ENCODE measurements around the gene BDKRB2. TPM values are rescaled to one million over a fixed set of nuclear protein-coding genes. Genes with fewer than 3 reads are reported as not detected.

Gene BDKRB2
- total RNA-seq, result under 0.01 and 0.29 TPM in 2 replicates

- peak within 1 kb of the TSS; percentile 52 for H3K4me3 ChIP-seq (ENCODE audit: low read depth, low read length)
- peak; percentile 26 for DNase-seq (ENCODE audit: low read depth)
- TF ChIP-seq, protein P1, sequence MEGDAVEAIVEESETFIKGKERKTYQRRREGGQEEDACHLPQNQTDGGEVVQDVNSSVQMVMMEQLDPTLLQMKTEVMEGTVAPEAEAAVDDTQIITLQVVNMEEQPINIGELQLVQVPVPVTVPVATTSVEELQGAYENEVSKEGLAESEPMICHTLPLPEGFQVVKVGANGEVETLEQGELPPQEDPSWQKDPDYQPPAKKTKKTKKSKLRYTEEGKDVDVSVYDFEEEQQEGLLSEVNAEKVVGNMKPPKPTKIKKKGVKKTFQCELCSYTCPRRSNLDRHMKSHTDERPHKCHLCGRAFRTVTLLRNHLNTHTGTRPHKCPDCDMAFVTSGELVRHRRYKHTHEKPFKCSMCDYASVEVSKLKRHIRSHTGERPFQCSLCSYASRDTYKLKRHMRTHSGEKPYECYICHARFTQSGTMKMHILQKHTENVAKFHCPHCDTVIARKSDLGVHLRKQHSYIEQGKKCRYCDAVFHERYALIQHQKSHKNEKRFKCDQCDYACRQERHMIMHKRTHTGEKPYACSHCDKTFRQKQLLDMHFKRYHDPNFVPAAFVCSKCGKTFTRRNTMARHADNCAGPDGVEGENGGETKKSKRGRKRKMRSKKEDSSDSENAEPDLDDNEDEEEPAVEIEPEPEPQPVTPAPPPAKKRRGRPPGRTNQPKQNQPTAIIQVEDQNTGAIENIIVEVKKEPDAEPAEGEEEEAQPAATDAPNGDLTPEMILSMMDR (conservative IDR thresholded peaks at IDR 0.05; ENCODE audit: low read depth, low read length), result no peak
Observed at GRCh38 chr14:96204151-96205058, at the start of gene BDKRB2. Gene BDKRB2, plus strand, starts transcription at chr14:96204839. Its CDS starts 32,269 bp downstream, at chr14:96237108.

DNA sequence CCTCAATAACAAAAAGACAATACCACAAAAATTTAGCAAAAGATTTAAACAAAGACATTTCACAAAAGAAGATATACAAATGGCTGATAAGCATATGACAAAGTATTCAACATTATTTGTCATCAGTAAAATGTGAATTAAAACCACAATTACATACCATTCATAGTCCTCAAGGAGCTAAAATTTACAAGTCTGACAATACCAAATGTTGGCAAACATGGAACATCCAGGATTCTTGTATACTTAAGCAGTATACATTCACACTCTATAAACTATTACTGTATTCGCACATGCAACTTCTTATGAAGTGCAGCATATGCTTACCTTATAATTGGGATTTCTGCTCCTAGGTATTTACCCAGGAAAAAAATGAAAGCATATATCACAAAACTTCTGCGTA, 49.7 kb upstream of the BDKRB2 start:
- DNase-seq (ENCODE audit: low read depth), result no peak
- TF ChIP-seq, protein P1 (conservative IDR thresholded peaks at IDR 0.05; ENCODE audit: low read depth, low read length), result no peak
- no peak overlapping the region for H3K4me3 ChIP-seq (ENCODE audit: low read depth, low read length)

DNA sequence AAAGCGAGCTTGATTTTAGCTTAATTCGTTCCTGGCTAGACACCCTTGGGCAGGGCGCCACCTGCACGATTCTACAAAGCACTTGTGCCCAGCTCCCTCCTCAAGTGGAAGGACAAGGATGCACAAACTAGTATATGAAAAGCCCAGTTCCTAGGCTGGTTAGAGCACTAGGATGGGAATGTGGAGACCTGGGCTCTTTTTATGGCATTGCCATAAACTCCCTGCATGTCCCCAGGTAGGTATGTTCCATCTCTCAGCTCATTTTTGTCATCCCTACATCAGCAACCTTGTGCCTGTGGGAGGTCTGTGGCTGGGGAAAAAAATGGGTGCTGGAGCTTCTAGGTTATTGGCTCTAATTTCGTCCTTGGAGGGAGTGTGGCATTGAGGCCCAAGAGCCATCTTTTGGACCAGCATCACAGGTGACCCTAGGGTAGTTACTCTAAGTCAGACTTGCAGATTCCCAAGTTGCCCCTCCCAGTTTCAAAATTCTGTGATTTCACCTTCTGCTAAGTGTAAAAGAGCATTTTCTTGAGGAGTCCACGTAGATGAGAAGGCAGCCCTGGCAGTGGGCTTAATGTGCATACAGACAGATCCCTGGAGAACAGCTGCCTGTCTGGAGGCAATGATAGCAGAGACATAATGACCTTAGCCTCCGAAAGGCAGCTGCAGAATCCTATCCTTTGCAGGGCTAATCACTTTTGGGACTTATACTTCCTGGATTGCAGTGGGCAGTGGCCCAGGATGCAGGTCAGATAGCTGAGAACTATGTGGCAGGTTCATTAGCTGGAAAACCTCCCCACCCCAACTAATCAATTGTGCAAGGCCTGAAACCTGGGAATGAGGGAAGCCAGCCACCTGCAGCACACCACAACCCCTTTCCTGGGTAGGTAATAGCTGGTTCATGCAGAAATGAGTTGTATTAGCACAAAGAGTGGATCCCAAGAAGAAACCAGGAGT, 47.6 kb upstream of the BDKRB2 start:
- no peak overlapping the region for H3K4me3 ChIP-seq (ENCODE audit: low read depth, low read length)
- DNase-seq (ENCODE audit: low read depth), result no peak
- TF ChIP-seq, protein P1 (conservative IDR thresholded peaks at IDR 0.05; ENCODE audit: low read depth, low read length), result no peak

- no peak for DNase-seq (ENCODE audit: low read depth)
- H3K4me3 ChIP-seq (ENCODE audit: low read depth, low read length), result no peak overlapping the region
- TF ChIP-seq, protein P1 (conservative IDR thresholded peaks at IDR 0.05; ENCODE audit: low read depth, low read length), result no peak
Observed at GRCh38 chr14:96158735-96159134, 45.9 kb upstream of the BDKRB2 start.

- H3K4me3 ChIP-seq (ENCODE audit: low read depth, low read length), result no peak overlapping the region
- DNase-seq (ENCODE audit: low read depth), result no peak
- TF ChIP-seq, protein P1 (conservative IDR thresholded peaks at IDR 0.05; ENCODE audit: low read depth, low read length), result no peak
Observed at GRCh38 chr14:96160076-96160912, 44.3 kb upstream of the BDKRB2 start.

GRCh38 chr14:96160913-96161310, 43.7 kb upstream of the BDKRB2 start:
- TF ChIP-seq, protein P1 (conservative IDR thresholded peaks at IDR 0.05; ENCODE audit: low read depth, low read length), result no peak
- DNase-seq (ENCODE audit: low read depth), result no peak
- no peak overlapping the region for H3K4me3 ChIP-seq (ENCODE audit: low read depth, low read length)
